Mucosa of descending colon (tissue), 3 donors: ENCODE results near the gene CEP170B. TPM values are rescaled to one million over a fixed set of nuclear protein-coding genes. Genes with fewer than 3 reads are reported as not detected.
A peak's percentile ranks its signal among the peaks of the same experiment; 100 is the strongest.

Source experiments
- ATAC-seq: fragments of 200-7000 bp; cut with Tn5 transposase; one replicate; pipeline ENCODE4 v1.9.1; 2020; ENCODE audit warnings: mild to moderate bottlenecking, moderate library complexity
- DNase-seq, 3 donors: peaks; one replicate each; pipeline ENCODE4 v3.0.0-alpha.2; 2020
- H3K36me3 ChIP-seq: fragments of 200-600 bp; one replicate; pipeline ENCODE4 v1.8.0; 2021; ENCODE audit warnings: low read depth, mild to moderate bottlenecking
- H3K4me1 ChIP-seq: fragments of 200-600 bp; one replicate; pipeline ENCODE4 v1.8.0; 2021; ENCODE audit warnings: low read depth, mild to moderate bottlenecking
- H3K4me3 ChIP-seq: fragments of 200-600 bp; one replicate; pipeline ENCODE4 v1.8.0; 2021; ENCODE audit warnings: mild to moderate bottlenecking
- H3K9me3 ChIP-seq: fragments of 200-600 bp; one replicate; pipeline ENCODE4 v1.8.0; 2021; ENCODE audit warnings: mild to moderate bottlenecking
- CTCF ChIP-seq: fragments of 200-600 bp; IDR thresholded peaks from one replicate; pipeline ENCODE4 v1.8.0; 2022; ENCODE audit warnings: antibody characterized with exemption, mild to moderate bottlenecking
- intact Hi-C, 2 donors: fragments of 100-400 bp; cut with DNase I in 1 of 2; cut with micrococcal nuclease in 1 of 2; formaldehyde crosslinking; loops; one replicate each; pipeline versions ENCODE4 v1.11.0 to v1.11.1; 2022; cut with DNase I, micrococcal nuclease
- total RNA-seq, 3 donors: library from RNA; stranded (reverse); fragmentation: NEBNext Ultra II Directional in 2 of 3; extraction: Animal tissue kit (Norgen Biotek cat#: 25700) in 2 of 3; gene quantifications; one replicate each; pipeline versions ENCODE4 v1.2.1 to v1.2.4, GENCODE V29; 2021 to 2023
- donor health status: DM: no; HTN: no; CAD: no; lungs with moderate emphysema.
- donor health status: DM: no; HTN: no; CAD: no.
- donor health status: DM: no; HTN: yes; CAD: no.

Gene CEP170B
- total RNA-seq, 3 donors from 2014 or later, result 66.8 to 89.9 (median 69.9) TPM

- no peak overlapping the region for H3K4me3 ChIP-seq
- intact Hi-C loops, result no loop called here
- no peaks in the 10 kb centered on the region for H3K36me3 ChIP-seq
- no peak for ATAC-seq
- peaks cover 5% of the 10 kb centered on the region for H3K4me1 ChIP-seq
- H3K9me3 ChIP-seq, result no peaks in the 10 kb centered on the region
- DNase-seq, result no peak
- TF ChIP-seq CTCF, result no peak
Observed at GRCh38 chr14:104841730-104842129, 23.3 kb upstream of the CEP170B start.

- intact Hi-C loops, result no loop called here
- H3K36me3 ChIP-seq, result no peaks in the 10 kb centered on the region
- peaks cover 5% of the 10 kb centered on the region for H3K4me1 ChIP-seq
- no peaks in the 10 kb centered on the region for H3K9me3 ChIP-seq
- no peak for ATAC-seq
- no peak overlapping the region for H3K4me3 ChIP-seq
- DNase-seq, result no peak
- TF ChIP-seq CTCF, result no peak
Observed at GRCh38 chr14:104843006-104843405, 22.1 kb upstream of the CEP170B start.

GRCh38 chr14:104843442-104844305 is 21.4 kb upstream of the CEP170B start:
- DNase-seq, result no peak
- no peaks in the 10 kb centered on the region for H3K36me3 ChIP-seq
- intact Hi-C loops, result no loop called here
- TF ChIP-seq CTCF, result no peak
- ATAC-seq, result peak; percentile 36
- H3K4me1 ChIP-seq, result peaks cover 5% of the 10 kb centered on the region
- no peaks in the 10 kb centered on the region for H3K9me3 ChIP-seq
- H3K4me3 ChIP-seq, result no peak overlapping the region

- TF ChIP-seq CTCF, result no peak
- Histone ChIP-seq H3K4me3 (no peak overlapping the region), H3K36me3 (no peaks in the 10 kb centered on the region), H3K9me3 (no peaks in the 10 kb centered on the region), H3K4me1 (peaks cover 5% of the 10 kb centered on the region)
- no peak for DNase-seq
- ATAC-seq, result peak; percentile 8
- intact Hi-C loops, result no loop called here
Observed at GRCh38 chr14:104844306-104845032, 20.6 kb upstream of the CEP170B start.

- TF ChIP-seq CTCF, result no peak
- peaks cover 5% of the 10 kb centered on the region for H3K4me1 ChIP-seq
- intact Hi-C loops, result no loop called here
- no peak overlapping the region for H3K4me3 ChIP-seq
- DNase-seq, result no peak
- no peak for ATAC-seq
- H3K9me3 ChIP-seq, result no peaks in the 10 kb centered on the region
- no peaks in the 10 kb centered on the region for H3K36me3 ChIP-seq
Observed at GRCh38 chr14:104845033-104845666, 19.9 kb upstream of the CEP170B start.
